ENCODE measurements around the gene CARMIL1. TPM values are rescaled to one million over a fixed set of nuclear protein-coding genes. Genes with fewer than 3 reads are reported as not detected.

Gene CARMIL1
- total and polyA plus RNA-seq, 10 of the 15 experiments (the other 5 are each of a cell fraction or from before 2014, with no cell fraction given) = 6.4 to 18.1 (median 10.3) TPM

GRCh38 chr6:25423358-25423757, 144.2 kb downstream of the CARMIL1 start (continued):
- no peak for TF ChIP-seq ZBTB4 (CRISPR knock-in tag; IDR thresholded peaks at IDR 0.05)
- TF ChIP-seq FOXK2 (IDR thresholded peaks at IDR 0.05) = no peak
- no peak for TF ChIP-seq IKZF2 (IDR thresholded peaks at IDR 0.05)
- TF ChIP-seq TCF12 (IDR thresholded peaks at IDR 0.05; ENCODE audit: low read depth, low read length) = no peak

- WGBS (ENCODE audit: insufficient coverage, insufficient replicate concordance, low lambda C conversion rate, missing lambda C conversion rate) = 29% methylated on average over 1 of the region's 1 CpG
- Histone ChIP-seq H3K36me3 (ENCODE audit: control insufficient read depth in 2 of 2, insufficient read depth in 2 of 2, low read length in 1 of 2) (no peaks in the 10 kb centered on the region), H3K4me2 (ENCODE audit: control insufficient read depth, insufficient read depth) (no peak overlapping the region), H3K9ac (ENCODE audit: control insufficient read depth, insufficient read depth, low read length) (no peak overlapping the region), H3K4me1 (ENCODE audit: control insufficient read depth, insufficient read depth, low read length) (no peaks in the 10 kb centered on the region), H3K9me3 (replicated peaks; ENCODE audit: control insufficient read depth, insufficient read depth, low read length) (no peaks in the 10 kb centered on the region; the same call in 2 of the 3 replicates), H3K79me2 (ENCODE audit: control insufficient read depth, insufficient read depth, low read length) (no peaks in the 10 kb centered on the region), H3K27ac (ENCODE audit: control insufficient read depth, insufficient read depth) (no peak overlapping the region), H3K27me3 (replicated peaks in 1 of 2; ENCODE audit: control insufficient read depth in 2 of 2, insufficient read depth in 2 of 2, low read length in 1 of 2) (no peaks in the 10 kb centered on the region), H3K4me3 (no peak overlapping the region), H4K20me1 (ENCODE audit: control insufficient read depth, insufficient read depth) (no peaks in the 10 kb centered on the region), H2AFZ (ENCODE audit: control insufficient read depth, low read depth, low read length) (no peak overlapping the region)
- ChIA-PET RAD21 (ENCODE audit: unreplicated experiment) (interaction anchor here (1.0 kb wide), 1 partner anchor 26 kb away, joined by 3 read pairs; no protein-coding TSS in a partner anchor), POLR2A (no interaction called here), SMC1A (ENCODE audit: uncharacterized antibody, unreplicated experiment) (interaction anchor here (0.9 to 2.6 kb wide), 2 partner anchors 9 to 19 kb away, joined by 3 to 10 read pairs; no protein-coding TSS in a partner anchor), CTCF (interaction anchor here (0.6 to 2.7 kb wide), 3 partner anchors 12 to 110 kb away, joined by 3 to 11 read pairs (median 3); no protein-coding TSS in a partner anchor)
- no TSS peak for BruUV-seq (replicated peaks)
- TF ChIP-seq BCL11A (IDR thresholded peaks at IDR 0.05; ENCODE audit: low read depth, low read length) (no peak), EGR1 (IDR thresholded peaks at IDR 0.05; ENCODE audit: borderline replicate concordance in 1 of 2, low read depth in 2 of 2, low read length in 2 of 2) (no peak), YBX1 (IDR thresholded peaks at IDR 0.05) (no peak), ASH2L (IDR thresholded peaks at IDR 0.05; ENCODE audit: borderline replicate concordance, low read depth) (no peak), IKZF2 (IDR thresholded peaks at IDR 0.05) (no peak), RAD21 (IDR thresholded peaks at IDR 0.05; ENCODE audit: insufficient read depth, low read depth, low read length) (no peak), TARDBP (IDR thresholded peaks at IDR 0.05; ENCODE audit: borderline replicate concordance) (no peak), ZNF622 (IDR thresholded peaks at IDR 0.05) (no peak), ESRRA (IDR thresholded peaks at IDR 0.05; ENCODE audit: low read length) (no peak), NRF1 (conservative IDR thresholded peaks at IDR 0.05; ENCODE audit: low read depth, low read length) (no peak), ZNF217 (IDR thresholded peaks at IDR 0.05) (no peak), MYC (IDR thresholded peaks at IDR 0.05; ENCODE audit: insufficient read depth, insufficient read length, insufficient replicate concordance, low read length, severe bottlenecking) (no peak), E2F8 (IDR thresholded peaks at IDR 0.05; ENCODE audit: low read depth, partially characterized antibody) (no peak), KDM1A (IDR thresholded peaks at IDR 0.05; ENCODE audit: borderline replicate concordance) (no peak)
- intact Hi-C loops (cut with micrococcal nuclease; ENCODE audit: unreplicated experiment) = no loop called here
- no peak for DNase-seq (ENCODE audit: low read depth, low spot score)
- no peak for ATAC-seq
- no peak for FAIRE-seq
- in situ Hi-C loops (cut with MboI) = no loop called here
These were observed 145.1 kb downstream of the CARMIL1 start for GRCh38 chr6:25424303-25424702.
